Peyer's patch (tissue), 4 donors: ENCODE measurements around the gene MTRFR.

ENCODE experiments used
- CTCF ChIP-seq, 6 experiments: fragments of 450-650 bp in 4 of 6; fragments of 200-600 bp in 2 of 6; sonication (generic) in 1 of 6; IDR thresholded peaks; one replicate each; pipeline ENCODE4 v1.5.1; 2017 to 2019; ENCODE audit warnings: antibody characterized with exemption in 6 of 6, mild to moderate bottlenecking in 3 of 6, moderate library complexity in 1 of 6
- POLR2A ChIP-seq, 2 donors: fragments of 450-650 bp; IDR thresholded peaks; one replicate each; pipeline ENCODE4 v1.5.1; 2017; ENCODE audit warnings: antibody characterized with exemption in 2 of 2, mild to moderate bottlenecking in 2 of 2, moderate library complexity in 2 of 2

GRCh38 chr12:123251403-123252076 is 18.3 kb downstream of the MTRFR start:
- TF ChIP-seq CTCF (IDR thresholded peaks at IDR 0.05), result no peak
- no peak for TF ChIP-seq POLR2A (IDR thresholded peaks at IDR 0.05)
